Limb (tissue), 2 donors: ENCODE results near the gene FOXP2.
"Not testable (repeated sequence)": the region's sequence is repeated elsewhere in the genome, so short reads cannot be mapped to it uniquely, and the experiment has no call there.

ENCODE experiments used
- DNase-seq, 2 donors: peaks; one replicate each; pipeline ENCODE4 v3.0.0-alpha.2; 2016; ENCODE audit errors: extremely low spot score in 2 of 2

The FOXP2 gene

DNA sequence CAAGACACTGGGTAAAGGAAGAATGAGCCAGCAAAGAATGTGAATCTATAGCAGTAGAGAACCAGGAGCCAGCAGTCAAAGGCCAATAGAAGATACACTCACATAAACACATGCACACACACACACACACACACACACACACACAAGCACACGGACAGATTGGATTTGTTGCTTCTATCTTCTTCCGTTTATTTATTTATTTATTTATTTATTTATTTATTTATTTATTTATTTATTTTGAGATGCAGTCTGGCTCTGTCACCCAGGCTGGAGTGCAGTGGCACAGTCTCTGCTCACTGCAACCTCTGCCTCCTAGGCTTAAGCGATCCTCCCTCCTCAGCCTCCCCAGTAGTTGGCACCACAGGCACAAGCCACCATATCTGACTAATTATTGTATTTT lies 166.3 kb downstream of the FOXP2 start:
- DNase-seq: not testable (repeated sequence)

DNA sequence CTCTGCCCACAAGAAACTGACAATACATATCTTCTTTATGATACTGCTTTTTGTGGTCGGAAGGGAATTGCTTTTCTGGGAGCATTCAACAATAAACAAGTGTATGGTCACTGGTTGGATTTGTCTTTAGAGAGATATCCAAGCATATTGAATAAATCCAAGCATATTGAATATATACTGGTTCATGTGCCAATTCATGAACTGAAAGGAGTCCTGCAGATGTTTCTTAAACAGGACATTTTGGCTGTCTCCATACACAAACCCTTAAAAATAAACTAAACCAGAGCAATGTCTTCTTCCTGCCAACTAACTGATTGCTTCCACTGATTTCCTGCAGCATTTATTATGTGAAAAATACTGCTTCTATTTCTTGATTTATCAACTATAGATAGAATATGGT lies 173.9 kb downstream of the FOXP2 start:
- peak in 1 of 2 donors; percentile 38 for DNase-seq

GRCh38 chr7:114589436-114589835 lies 174.8 kb downstream of the FOXP2 start:
- no peak for DNase-seq

DNA sequence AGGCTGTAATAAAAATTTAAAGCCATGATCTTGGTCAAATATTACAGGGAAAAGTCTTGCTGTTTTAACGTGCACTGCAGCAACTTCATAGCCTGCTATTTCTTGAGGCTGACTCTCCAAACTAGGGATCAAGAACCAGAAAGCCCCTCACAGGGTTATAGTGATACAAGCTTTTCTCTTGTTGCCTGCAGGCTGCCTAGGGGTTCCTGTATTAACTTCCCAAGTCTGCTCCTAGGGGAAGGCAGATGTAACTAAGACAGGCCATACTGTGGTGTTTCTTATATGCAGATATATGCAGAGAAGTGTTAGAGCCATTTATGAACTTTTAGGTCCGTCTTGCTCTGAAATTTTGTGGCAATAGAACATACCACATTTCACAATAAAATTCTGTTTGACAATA lies 175.7 kb downstream of the FOXP2 start:
- no peak for DNase-seq

GRCh38 chr7:114598946-114599345 lies 184.3 kb downstream of the FOXP2 start:
- no peak for DNase-seq

DNA sequence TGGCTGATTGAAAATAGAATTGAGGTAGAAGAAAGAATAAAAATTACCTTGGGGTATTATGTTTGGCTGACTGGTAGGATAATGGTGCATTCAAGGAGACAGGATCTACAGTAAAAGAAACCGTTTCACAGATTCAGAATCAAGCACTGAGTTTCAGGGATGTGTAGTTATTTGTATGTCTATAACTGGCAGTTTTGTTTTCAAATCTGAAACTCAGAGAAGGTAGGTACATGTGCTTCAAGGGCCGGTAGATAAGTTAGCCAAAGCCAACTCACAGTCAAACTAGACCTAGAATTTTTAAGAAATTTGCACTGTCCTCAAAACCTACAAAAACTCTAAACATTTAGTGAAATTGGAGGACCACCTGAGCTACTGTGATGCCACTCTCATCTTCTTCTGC lies 191.5 kb downstream of the FOXP2 start:
- no peak for DNase-seq

DNA sequence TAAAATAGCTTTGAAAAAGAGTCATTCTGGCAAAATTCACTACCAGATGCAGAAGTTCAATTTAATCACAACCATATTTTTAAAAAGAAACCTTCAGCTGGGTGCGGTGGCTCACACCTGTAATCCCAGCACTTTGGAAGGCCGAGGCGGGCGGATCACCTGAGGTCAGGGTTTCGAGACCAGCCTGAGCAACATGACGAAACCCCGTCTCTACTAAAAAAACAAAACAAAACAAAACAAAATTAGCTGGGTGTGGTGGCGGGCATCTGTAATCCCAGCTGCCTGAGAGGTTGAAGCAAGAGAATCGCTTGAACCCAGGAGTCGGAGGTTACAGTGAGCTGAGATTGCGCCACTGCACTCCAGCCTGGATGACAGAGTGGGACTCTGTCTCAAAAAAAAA lies 194.2 kb downstream of the FOXP2 start:
- not testable (repeated sequence) for DNase-seq

DNA sequence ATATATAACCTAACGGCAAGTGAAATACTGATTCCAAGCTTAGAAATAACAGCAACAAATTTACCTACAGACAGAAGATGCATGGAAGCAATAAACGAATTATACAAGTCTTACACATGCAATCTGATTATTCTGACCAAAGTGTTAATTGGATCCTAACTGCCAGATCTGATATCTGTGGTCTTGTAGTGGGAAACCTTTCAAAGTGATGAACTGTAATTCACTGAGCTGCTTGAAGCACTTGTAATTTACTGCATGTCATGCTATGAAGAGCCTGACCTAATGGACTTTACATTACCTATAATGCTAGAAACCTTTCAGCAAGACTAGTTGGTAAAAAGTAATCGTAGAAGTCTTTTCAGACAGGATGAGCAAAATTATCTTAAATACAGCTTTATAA lies 205.6 kb downstream of the FOXP2 start:
- DNase-seq: no peak

GRCh38 chr7:114622221-114622620 lies 207.6 kb downstream of the FOXP2 start:
- DNase-seq: no peak

- no peak for DNase-seq
Observed at GRCh38 chr7:114623146-114623545, 208.5 kb downstream of the FOXP2 start.

DNA sequence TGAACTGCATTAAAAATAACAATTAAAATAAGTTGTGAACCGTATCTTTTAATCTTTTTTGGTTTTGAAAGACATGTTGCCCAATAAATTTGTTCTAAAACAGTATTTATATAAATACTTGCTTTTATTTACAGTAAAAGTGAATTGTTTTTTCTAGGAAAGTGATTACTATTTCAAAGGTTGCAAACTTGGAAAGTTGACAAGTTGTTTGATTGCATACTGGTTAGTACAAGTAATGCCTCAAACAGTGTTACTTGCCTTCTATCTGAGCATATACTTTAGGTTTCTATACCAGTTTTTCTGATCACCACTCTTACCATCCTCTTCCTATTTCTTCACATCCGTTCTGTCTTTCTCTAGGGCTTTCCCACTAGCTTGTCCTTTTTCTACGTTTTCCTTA lies 212.6 kb downstream of the FOXP2 start:
- DNase-seq: no peak

DNA sequence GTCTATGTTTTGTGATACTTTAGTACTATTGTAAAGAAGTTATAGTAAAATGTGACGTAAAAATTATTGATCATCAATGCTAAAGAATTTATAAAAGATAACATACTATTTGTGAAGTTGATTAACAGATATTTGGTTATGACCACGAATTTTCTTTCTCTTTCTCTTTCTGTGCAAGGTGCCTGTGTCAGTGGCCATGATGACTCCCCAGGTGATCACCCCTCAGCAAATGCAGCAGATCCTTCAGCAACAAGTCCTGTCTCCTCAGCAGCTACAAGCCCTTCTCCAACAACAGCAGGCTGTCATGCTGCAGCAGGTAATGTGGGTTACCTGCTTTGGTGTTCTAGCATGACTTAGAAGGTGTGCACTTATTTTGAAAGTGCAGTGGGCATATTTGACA lies 213.7 kb downstream of the FOXP2 start:
- no peak for DNase-seq

GRCh38 chr7:114629762-114630161 lies 215.1 kb downstream of the FOXP2 start:
- no peak for DNase-seq

- peak in 1 of 2 donors; percentile 22 for DNase-seq
Observed at GRCh38 chr7:114630201-114630990, 215.8 kb downstream of the FOXP2 start.

DNA sequence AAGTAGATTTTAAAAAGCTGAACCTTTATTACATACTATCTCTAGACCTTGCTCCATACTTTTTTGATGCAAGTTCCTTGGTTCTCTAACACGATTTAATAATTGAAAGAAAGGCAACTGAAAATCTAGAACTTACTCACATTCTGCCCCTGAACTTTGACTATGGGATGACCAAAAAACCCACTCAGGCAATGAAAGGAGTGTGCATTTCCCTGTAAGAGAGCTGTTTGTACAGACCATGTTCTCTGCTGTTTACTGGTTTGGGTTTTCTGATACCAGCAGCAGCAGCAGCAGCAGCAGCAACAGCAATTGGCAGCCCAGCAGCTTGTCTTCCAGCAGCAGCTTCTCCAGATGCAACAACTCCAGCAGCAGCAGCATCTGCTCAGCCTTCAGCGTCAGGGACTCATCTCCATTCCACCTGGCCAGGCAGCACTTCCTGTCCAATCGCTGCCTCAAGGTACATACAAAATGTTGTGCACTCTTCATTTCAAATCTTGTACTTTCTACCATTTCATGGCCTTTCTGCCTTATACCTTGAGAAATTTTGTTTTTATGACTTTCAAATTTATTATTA lies 216.7 kb downstream of the FOXP2 start:
- DNase-seq: no peak

DNA sequence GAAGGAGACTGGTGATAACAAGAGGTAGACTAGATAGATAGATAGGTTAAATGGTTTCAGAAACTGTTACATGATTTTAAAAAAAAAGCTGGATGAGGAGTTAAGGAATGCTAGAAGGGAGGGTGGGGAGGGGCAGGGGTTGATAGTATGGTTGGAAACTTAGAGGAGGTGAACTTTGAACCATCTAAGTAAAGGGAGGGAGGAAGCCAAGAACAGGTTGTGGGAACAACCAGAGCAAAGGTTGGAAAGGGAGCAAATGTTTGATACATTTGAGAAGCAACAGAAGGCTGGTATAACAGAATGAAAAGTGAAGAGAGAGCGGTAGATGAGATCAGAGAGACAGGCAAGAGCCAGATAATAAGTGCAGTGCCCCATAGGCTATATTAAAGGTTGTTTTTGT lies 224.8 kb downstream of the FOXP2 start:
- no peak for DNase-seq

GRCh38 chr7:114644455-114644854 lies 229.8 kb downstream of the FOXP2 start:
- no peak for DNase-seq

GRCh38 chr7:114645451-114645850 lies 230.8 kb downstream of the FOXP2 start:
- DNase-seq: no peak

DNA sequence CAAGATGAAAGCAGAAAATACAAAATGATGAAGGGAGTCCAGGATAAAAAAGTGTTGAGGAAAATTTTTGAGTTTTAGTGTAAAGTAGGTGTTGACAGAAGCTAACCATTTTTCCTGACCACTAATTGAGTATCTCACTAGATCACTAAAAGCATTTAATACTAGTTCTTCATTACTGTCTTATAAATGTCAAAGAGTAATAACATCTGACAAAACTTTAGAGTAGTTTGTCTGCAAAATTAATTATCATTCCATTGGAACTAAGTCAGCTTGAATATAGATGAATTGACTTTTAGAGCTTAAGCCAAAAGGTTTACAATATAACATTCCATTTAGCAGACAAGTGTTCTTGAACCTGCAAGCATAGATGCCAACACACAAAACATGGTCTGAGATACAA lies 232.9 kb downstream of the FOXP2 start:
- DNase-seq: no peak

DNA sequence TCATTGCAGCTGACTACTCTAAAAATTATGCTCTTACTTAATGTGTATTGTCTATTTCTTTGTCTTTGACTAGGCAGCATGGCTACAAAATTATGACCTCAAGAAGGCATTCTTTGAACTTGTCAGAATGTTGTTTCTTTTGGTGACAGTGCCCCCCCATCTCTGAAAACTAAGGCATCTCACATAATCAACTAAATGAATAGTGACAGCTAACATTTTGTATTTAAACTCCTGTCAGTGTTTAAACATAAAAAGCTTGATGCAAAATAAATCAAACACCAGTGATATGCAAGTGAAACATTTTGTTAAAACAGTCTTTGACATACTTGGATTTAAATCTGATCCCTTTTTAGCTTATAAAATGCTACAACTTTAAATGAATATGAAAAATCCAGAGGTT lies 233.5 kb downstream of the FOXP2 start:
- no peak for DNase-seq

GRCh38 chr7:114648680-114649079 lies 234.1 kb downstream of the FOXP2 start:
- no peak for DNase-seq

DNA sequence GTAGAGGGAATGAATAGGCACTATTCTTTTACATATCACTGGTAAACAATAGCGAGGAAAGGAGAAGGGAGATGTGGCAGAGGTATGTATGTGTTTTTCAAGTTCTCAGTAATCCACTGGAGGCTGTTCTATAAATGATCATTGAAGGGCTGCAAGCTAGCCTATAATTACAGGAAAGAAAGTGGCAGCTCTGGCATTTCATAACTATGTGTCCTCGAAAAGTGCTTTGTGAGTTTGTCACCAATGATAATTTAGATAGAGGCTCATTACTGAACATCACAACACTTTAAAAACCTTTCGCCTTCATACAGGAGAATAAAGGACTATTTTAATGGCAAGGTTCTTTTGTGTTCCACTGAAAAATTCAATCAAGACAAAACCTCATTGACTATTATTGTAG lies 235.1 kb downstream of the FOXP2 start:
- DNase-seq: no peak

DNA sequence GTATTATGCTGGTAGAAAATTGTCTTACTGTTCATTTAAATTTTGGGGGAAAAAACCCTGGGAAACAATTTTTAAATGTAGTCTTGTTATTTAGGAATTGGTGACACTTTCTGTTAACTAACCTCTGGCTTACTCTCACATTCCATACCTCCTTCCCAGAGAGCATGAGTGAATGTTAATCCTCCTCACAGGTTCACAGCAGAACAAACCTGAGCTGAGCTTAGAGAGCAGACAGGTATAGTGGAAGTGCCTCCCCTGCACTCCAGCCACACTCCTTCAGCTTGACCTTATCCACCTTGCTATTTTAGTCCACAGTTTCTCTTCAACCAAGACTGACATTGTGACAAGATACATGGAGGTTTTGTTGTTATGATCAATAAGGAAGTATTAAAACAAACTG lies 235.9 kb downstream of the FOXP2 start:
- no peak for DNase-seq
